ENCODE measurements around the gene EIF2D.

EIF2D gene

GRCh38 chr1:206578068-206578977 is 33.9 kb downstream of the EIF2D start:
- no peak for DNase-seq
- intact Hi-C loops (cut with DNase I): no loop called here

- no peak for DNase-seq
- intact Hi-C loops (cut with DNase I): no loop called here
These were observed 34.6 kb downstream of the EIF2D start for GRCh38 chr1:206577626-206578025.

GRCh38 chr1:206575894-206576737 is 36.1 kb downstream of the EIF2D start:
- intact Hi-C loops (cut with DNase I): no loop called here
- DNase-seq: no peak

GRCh38 chr1:206575165-206575893 is 36.9 kb downstream of the EIF2D start:
- intact Hi-C loops (cut with DNase I): no loop called here
- peak in 21 of 42 donors; percentile 16 to 61 (median 40) for DNase-seq

- no peak for DNase-seq
- intact Hi-C loops (cut with DNase I): no loop called here
These were observed 38.5 kb downstream of the EIF2D start for GRCh38 chr1:206573762-206574161.

GRCh38 chr1:206573319-206573718 is 38.9 kb downstream of the EIF2D start:
- no peak for DNase-seq
- intact Hi-C loops (cut with DNase I): no loop called here

- intact Hi-C loops (cut with DNase I): no loop called here
- DNase-seq: no peak
These were observed 39.4 kb downstream of the EIF2D start for GRCh38 chr1:206572835-206573234.

GRCh38 chr1:206570529-206570928 is 41.7 kb downstream of the EIF2D start:
- intact Hi-C loops (cut with DNase I): no loop called here
- DNase-seq: no peak

- no peak for DNase-seq
- intact Hi-C loops (cut with DNase I): no loop called here
These were observed 42.7 kb downstream of the EIF2D start for GRCh38 chr1:206569556-206569955.

- intact Hi-C loops (cut with DNase I): no loop called here
These were observed 43.4 kb downstream of the EIF2D start for GRCh38 chr1:206568779-206569352.

GRCh38 chr1:206568256-206568655 is 44.0 kb downstream of the EIF2D start:
- DNase-seq: no peak
- intact Hi-C loops (cut with DNase I): no loop called here

More at GRCh38 chr1:206568779-206569352, 43.4 kb downstream of the EIF2D start:
- no peak for DNase-seq

GRCh38 chr1:206566999-206567398 is 45.3 kb downstream of the EIF2D start:
- DNase-seq: no peak
- intact Hi-C loops (cut with DNase I): no loop called here

GRCh38 chr1:206565995-206566394 is 46.3 kb downstream of the EIF2D start:
- DNase-seq: no peak
- intact Hi-C loops (cut with DNase I): no loop called here

- intact Hi-C loops (cut with DNase I): no loop called here
- DNase-seq: no peak
These were observed 48.7 kb downstream of the EIF2D start for GRCh38 chr1:206563367-206564207.

GRCh38 chr1:206560007-206560716 is 52.1 kb downstream of the EIF2D start:
- intact Hi-C loops (cut with DNase I): no loop called here
- no peak for DNase-seq

GRCh38 chr1:206559672-206559995 is 52.6 kb downstream of the EIF2D start:
- no peak for DNase-seq
- intact Hi-C loops (cut with DNase I): no loop called here

- intact Hi-C loops (cut with DNase I): no loop called here
- no peak for DNase-seq
These were observed 53.2 kb downstream of the EIF2D start for GRCh38 chr1:206558794-206559671.

Data from head of caudate nucleus (tissue), 42 donors.